ENCODE data around the gene GH1.
A peak's percentile ranks its signal among the peaks of the same experiment; 100 is the strongest.
"Not testable (repeated sequence)": the region's sequence is repeated elsewhere in the genome, so short reads cannot be mapped to it uniquely, and the experiment has no call there.

GH1 gene

DNA sequence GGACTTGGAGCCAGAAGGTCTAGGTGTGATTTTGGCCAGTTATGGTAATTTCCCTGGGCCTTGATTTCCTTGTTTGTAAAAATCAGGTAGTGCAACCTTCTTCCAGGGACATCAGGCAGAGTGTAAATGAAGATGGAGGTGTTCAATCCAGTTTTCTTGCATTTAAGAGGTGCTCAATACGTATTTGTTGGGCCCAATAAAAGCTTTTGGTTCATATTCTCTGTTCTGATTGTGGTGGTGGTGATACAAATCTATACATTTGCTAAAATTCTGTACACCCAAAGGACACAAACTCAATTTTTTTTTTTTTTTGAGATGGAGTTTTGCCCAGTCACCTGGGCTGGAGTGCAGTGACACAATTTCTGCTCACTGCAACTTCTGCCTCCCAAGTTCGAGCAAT is 7.5 kb upstream of the GH1 start:
- DNase-seq (ENCODE audit: low read depth): no peak

DNA sequence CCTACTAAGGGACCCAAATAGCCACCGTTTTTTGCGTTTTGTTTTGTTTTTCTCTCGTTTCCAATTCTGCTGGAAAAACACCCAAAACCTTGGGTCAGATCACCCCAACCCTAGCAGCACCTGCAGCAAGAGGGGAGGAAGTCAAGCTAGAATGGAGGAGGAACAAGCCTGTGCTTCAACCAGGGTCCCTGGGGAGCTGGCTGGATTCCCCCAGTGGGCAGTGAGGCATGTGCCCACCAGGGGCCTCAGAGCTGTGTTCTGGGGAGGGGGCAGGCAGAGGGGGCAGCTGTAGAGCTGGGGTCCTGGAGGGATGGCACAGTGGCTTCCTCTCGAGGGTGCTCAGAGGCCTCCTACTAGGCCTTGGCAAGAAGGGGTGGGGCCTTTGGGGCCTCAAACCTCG is 7.0 kb upstream of the GH1 start:
- DNase-seq (ENCODE audit: low read depth): no peak

DNA sequence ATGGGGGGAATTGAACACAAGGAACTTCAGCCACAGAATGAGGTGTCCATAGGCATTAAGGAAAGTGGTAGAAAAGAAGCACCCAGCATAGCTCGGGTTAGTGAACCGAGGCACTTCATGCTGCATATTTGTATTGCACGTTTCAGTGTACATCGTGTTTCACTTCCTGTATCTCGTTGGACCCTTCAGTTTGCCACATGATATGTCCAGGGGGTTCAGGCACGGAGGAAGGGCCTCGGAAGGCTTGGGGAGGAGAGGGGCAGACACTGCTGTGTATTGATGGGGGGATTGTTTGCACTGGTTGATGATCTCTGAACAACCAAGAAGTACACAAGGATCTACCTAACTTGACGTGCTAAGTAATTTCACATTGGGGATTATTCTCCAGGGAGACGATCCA is 3.8 kb upstream of the GH1 start:
- DNase-seq (ENCODE audit: low read depth): not testable (repeated sequence)

- not testable (repeated sequence) for DNase-seq (ENCODE audit: low read depth)
Observed at GRCh38 chr17:63920779-63921178, 2.1 kb upstream of the GH1 start.

- DNase-seq (ENCODE audit: low read depth): not testable (repeated sequence)
Observed at GRCh38 chr17:63920050-63920449, 1.4 kb upstream of the GH1 start.

GRCh38 chr17:63919311-63919723 is 678 bp upstream of the GH1 start:
- peak; percentile 65 for DNase-seq (ENCODE audit: low read depth)

DNA sequence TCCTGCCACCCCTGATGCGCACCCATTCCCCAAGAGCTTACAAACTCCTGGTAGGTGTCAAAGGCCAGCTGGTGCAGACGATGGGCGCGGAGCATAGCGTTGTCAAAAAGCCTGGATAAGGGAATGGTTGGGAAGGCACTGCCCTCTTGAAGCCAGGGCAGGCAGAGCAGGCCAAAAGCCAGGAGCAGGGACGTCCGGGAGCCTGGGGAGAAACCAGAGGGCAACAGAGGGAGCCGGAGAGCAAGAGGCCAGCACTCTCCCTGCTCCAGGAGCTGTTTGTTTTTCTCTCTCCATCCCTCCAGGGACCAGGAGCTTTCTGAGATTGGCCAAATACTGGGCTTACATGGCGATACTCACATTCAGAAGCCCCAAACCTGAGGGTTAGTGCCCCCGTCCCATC is 334 bp downstream of the GH1 start:
- no peak for DNase-seq (ENCODE audit: low read depth)

DNA sequence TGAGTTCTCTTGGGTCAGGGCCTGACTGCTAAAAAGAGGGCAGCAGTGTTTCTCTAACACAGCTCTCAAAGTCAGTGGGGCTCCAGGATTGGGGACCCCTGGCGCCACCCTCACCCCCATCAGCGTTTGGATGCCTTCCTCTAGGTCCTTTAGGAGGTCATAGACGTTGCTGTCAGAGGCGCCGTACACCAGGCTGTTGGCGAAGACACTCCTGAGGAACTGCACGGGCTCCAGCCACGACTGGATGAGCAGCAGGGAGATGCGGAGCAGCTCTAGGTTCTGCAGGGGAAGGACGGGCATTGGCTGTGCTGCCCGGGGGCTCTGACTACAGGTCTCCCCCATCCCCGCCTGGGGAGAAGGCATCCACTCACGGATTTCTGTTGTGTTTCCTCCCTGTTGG is 993 bp downstream of the GH1 start:
- no peak for DNase-seq (ENCODE audit: low read depth)

DNA sequence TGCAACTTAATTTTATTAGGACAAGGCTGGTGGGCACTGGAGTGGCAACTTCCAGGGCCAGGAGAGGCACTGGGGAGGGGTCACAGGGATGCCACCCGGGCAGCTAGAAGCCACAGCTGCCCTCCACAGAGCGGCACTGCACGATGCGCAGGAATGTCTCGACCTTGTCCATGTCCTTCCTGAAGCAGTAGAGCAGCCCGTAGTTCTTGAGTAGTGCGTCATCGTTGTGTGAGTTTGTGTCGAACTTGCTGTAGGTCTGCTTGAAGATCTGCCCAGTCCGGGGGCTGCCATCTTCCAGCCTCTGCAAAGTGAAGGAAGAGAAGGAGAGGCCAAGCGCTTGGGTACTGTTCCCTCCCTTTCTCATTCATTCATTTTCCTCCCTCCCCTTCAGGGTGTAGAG is 1.4 kb downstream of the GH1 start:
- DNase-seq (ENCODE audit: low read depth): not testable (repeated sequence)

GRCh38 chr17:63916566-63917185 is 2.0 kb downstream of the GH1 start:
- DNase-seq (ENCODE audit: low read depth): no peak

DNA sequence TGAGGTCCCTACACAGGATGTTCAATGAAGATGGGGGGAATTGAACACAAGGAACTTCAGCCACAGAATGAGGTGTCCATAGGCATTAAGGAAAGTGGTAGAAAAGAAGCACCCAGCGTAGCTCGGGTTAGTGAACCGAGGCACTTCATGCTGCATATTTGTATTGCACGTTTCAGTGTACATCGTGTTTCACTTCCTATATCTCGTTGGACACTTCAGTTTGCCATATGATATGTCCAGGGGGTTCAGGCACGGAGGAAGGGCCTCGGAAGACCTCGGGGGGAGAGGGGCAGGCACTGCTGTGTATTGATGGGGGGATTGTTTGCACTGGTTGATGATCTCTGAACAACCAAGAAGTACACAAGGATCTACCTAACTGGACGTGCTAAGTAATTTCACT is 2.9 kb downstream of the GH1 start:
- DNase-seq (ENCODE audit: low read depth): not testable (repeated sequence)

DNA sequence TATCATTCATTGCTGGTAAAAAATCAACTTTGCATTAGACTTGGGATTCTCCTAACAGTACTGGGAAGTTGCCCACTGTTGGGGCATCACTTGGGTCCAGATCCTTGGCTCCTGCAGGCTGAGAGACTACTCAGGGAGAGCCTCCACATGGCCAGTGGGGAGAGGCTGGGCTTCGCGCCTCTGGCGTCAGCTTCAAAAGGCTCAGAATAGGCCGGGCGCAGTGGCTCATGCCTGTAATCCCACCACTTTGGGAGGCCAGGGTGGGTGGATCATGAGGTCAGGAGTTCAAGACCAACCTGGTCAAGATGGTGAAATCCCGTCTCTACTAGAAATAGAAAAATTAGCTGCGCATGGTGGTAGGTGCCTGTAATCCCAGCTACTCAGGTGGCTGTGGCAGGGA is 4.2 kb downstream of the GH1 start:
- no peak for DNase-seq (ENCODE audit: low read depth)

DNA sequence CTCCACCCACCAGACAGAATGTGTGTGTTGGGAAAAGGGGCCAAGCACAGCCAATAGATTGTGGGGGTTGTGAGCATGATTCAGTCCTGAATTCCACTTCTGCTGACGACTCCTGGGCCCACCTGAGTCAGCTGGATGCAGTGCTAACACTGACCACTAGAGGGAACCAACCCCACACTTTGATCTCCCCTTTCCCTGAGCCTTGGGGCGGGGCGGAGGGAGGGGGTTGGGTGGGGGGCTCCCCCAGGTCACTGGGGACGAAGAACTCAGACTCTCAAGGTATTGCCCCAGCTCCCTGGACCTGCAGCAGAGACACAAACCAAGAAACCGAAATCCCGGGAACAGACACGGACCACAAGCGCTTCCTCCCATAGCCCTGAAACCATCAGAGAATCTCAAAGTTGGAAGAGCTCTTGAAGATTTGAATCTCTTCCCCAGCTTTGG is 7.0 kb downstream of the GH1 start:
- DNase-seq (ENCODE audit: low read depth): peak; percentile 55

- no peak for DNase-seq (ENCODE audit: low read depth)
Observed at GRCh38 chr17:63911041-63911635, 7.5 kb downstream of the GH1 start, which contains the start of gene CSHL1. Gene CSHL1, minus strand, starts transcription at chr17:63911258. Its CDS starts 62 bp downstream, at chr17:63911196.

DNA sequence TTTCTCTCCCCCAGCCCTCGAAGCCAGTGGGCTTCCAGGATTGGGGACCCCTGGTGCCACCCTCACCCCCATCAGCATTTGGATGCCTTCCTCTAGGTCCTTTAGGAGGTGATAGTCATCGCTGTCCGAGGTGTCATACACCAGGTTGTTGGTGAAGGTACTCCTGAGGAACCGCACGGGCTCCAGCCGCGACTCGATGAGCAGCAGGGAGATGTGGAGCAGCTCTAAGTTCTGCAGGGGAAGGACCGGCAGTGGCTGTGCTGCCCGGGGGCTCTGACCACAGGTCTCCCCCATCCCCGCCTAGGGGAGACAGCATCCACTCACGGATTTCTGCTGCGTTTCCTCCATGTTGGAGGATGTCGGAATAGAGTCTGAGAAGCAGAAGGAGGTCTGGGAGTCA is 8.5 kb downstream of the GH1 start:
- no peak for DNase-seq (ENCODE audit: low read depth)

DNA sequence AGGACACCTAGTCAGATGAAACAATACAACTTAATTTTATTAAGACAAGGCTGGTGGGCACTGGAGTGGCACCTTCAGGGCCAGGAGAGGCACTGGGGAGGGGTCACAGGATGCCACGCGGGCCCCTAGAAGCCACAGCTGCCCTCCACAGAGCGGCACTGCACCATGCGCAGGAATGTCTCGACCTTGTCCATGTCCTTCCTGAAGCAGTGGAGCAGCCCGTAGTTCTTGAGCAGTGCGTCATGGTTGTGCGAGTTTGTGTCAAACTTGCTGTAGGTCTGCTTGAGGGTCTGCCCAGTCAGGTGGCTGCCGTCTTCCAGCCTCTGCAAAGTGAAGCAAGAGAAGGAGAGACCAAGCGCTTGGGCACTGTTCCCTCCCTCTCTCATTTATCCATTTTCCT is 9.1 kb downstream of the GH1 start:
- not testable (repeated sequence) for DNase-seq (ENCODE audit: low read depth)

- not testable (repeated sequence) for DNase-seq (ENCODE audit: low read depth)
Observed at GRCh38 chr17:63907161-63907778, 11.4 kb downstream of the GH1 start.

DNA sequence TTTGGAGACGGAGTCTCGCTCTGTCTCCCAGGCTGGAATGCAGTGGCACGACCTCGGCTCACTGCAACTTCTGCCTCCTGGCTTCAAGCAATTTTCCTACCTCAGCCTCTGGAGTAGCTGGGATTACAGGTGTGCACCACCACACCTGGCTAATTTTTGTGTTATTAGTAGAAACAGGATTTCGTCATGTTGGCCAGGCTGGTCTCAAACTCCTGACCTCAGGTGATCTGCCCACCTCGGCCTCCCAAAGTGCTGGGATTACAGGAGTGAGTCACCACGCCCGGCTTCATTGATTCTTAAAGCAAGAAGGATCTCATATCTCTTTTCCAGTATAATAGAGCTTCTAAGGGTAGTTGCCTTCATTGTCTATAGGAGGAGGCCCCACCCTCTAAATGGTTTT is 13.8 kb downstream of the GH1 start:
- not testable (repeated sequence) for DNase-seq (ENCODE audit: low read depth)

DNA sequence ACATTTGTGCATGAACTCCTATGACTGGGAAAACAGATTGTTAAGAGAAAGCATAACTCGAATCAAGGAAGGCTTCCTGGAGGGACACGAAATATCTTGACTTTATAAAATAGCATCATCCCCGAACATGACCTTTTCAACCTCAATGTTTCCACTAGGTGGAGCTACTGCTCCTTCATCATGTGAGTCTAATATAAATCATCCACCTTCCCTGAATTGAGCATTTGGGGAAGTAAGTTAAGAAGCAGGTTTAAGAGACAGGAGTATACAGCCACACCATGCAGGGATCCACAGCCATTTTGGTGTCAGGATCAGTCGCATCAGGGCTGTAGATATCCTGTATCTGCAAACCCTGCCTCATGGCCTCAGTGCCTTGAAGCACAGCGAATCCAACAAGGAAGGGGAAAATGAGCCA is 14.8 kb downstream of the GH1 start:
- DNase-seq (ENCODE audit: low read depth): not testable (repeated sequence)

- not testable (repeated sequence) for DNase-seq (ENCODE audit: low read depth)
Observed at GRCh38 chr17:63901971-63902370, 16.7 kb downstream of the GH1 start.

DNA sequence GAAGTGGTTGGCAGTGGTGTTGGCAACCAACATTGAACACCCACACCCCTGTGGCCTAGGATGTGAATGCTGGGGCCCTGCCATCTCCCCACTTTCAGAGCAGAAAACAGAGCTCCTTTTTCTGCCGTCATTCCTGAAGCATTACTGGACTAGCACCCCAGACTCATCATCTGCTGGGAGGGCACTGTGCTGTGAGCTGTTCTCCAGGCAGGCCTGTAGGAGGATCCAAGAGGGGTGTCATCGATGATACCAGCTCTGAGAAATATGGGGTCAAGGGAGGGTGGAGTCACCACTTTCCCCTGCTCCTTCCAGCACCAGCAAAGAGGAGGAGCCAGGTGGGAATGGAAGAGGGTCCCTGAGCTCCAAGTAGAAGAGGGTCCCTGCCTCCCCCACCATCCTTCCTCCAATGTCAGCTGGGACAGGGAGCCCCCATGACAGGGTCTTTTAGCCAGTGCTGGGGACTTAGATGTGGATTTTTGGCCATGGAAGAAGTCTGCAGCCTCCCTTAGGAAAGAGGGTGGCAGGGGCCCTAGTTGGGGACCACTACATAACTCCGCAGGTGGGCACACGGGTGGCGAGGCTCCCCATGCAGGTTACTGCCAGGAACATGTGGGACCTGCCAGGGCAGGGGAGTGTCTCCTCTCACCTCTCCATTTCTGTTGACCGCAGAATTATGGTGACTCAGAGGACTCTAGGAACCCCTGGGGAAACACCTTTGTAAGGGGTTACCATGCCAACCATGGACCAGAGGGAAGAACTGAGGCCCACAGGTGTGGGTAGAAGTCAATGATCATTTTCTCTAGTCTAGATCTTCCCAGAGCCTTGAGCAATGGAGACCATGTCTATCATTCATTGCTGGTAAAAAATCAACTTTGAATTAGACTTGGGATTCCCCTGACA is 19.5 kb downstream of the GH1 start:
- DNase-seq (ENCODE audit: low read depth): not testable (repeated sequence)
